Skin of body (tissue), 2 donors: ENCODE measurements around the gene RDH14. TPM values are rescaled to one million over a fixed set of nuclear protein-coding genes. Genes with fewer than 3 reads are reported as not detected.
A peak's percentile ranks its signal among the peaks of the same experiment; 100 is the strongest.

Source experiments
- DNase-seq: peaks from one replicate; lab custom pipeline; 2025; lab: John Stamatoyannopoulos, UW
- total RNA-seq: library from RNA; depleted of rRNA; stranded (reverse); fragments of >200 nt; gene quantifications from one replicate; pipeline ENCODE4 v1.2.3, GENCODE V29; 2014

Gene RDH14
- total RNA-seq, 1 donor from 2014 or later, result 26.5 TPM

DNA sequence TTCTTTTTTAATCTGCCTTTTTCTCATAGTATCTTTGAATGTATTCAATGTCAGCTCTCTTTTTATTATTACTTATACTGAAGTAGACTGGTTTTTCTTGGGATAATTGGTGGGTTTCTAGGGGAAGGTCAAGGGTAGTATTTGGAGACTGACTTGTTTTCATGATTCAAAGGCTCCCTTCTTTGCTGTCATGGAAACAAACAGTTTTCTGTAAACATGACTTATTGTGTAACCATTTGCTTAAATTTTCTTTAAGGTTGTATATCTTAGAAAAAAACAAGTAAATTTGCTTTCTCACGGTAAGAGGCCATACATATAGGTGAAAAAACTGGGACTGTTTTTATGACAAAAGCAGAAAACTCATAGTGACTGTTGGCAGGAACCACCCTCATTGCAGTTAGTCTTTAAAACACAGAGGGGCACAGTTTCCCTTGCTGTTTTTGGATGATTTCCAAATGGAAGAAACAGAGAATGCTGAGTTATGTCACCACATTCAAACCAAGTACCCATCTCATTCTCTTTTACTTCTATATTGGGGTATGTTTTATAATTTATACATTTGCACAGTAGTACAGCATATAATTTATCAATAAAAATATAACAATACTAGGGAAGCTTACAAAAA lies 5.8 kb upstream of the RDH14 start:
- no peak for DNase-seq

GRCh38 chr2:18560797-18561085 lies 288 bp upstream of the RDH14 start:
- no peak for DNase-seq

DNA sequence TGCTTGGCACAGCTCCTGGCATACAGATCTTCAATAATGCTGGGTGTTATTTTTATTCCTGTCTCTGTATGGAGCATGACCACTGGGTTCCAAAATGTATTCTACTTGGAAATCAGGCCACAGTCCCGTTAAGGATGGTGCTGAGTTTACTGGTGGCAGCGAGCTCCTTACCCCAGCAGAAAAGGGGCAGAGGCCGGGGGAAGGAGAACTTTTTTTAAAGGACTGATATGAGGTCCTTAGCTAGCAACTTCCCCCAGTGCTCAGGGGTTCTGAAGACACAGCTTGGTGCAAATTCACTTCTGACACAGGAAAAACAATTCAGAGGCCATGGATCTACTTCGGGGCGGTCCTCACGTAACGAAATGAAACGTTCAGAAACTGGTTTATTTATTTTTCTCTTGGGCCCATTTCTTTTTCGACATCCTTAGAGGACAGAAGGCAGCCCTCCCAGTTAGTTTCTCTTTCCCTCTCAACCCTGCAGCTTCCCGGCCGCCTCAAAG lies 872 bp downstream of the RDH14 start:
- DNase-seq, result peak; percentile 57

DNA sequence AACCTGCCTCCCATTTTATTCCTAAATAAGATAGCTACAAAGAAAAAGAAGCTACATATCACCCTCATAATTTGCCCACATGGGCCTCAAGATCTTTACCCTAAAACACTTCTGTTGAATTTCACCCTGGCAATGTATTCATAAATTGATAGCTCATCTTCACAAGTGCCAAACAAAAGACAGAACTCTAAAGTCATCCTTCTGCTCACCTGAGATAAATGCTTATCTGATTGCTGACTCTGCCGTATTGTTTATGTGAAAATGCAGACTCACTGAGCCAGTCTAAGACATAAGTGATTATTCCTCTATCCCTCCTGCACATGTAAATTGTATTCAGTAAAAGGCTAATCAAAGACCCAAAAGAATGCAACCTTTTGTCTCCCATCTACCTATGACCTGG lies 2.0 kb downstream of the RDH14 start:
- DNase-seq, result no peak

DNA sequence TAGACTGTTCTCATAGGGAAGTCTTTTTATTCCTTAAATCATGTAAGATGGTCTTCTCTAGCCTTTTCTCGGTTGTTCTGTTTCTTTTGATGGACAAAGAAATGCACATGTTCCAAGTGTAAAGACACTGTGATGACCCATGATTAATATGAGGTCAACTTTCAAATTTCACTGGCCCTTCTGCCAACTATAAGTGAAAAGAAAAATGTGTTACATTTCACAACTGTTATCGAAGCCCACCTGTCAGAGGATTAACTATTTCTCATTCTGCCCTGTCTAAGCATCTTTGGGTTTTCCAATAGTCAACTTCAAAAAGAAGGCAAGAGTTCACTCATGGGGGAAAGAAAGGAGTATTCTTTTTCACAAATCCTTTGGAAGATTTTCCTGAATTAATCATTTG lies 3.3 kb downstream of the RDH14 start:
- DNase-seq, result no peak

DNA sequence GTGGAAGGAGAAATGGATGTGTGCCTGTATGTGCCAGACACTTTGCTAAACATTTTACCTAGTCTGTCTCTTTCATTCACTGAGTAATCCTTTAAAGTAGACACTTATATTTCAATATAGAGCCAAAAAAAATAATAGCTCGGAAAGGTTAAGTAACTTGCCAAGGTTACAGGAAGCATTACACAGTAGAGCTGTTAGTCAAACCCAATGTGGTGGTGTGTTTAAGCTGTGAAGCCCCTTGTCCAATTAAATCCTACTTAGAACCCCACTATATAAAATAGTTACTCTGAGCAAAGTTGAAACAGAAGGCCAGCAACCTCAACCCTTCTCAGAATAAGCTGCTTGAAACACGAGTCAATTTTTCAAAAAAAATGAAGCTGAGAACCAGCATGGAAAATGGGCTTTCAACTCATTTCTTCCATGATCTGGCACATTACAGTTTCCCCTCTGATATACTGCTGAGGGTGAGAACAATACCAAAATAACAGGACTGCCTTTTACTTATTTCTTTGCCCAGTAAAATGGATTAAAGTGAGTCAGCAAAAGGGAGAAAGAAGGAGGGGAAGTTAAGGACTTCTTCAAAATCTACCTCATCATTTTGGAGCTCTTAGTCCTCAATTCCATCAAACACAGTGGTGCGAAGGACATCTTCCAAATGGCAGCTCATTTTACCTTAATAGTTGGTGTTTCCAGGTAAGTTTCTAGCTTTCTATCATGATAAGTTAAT lies 7.9 kb downstream of the RDH14 start:
- no peak for DNase-seq

- DNase-seq, result no peak
These were observed 8.8 kb downstream of the RDH14 start for GRCh38 chr2:18551623-18552022.

- no peak for DNase-seq
These were observed 9.3 kb downstream of the RDH14 start for GRCh38 chr2:18551169-18551568.

- no peak for DNase-seq
These were observed 10.0 kb downstream of the RDH14 start for GRCh38 chr2:18550433-18550832.

DNA sequence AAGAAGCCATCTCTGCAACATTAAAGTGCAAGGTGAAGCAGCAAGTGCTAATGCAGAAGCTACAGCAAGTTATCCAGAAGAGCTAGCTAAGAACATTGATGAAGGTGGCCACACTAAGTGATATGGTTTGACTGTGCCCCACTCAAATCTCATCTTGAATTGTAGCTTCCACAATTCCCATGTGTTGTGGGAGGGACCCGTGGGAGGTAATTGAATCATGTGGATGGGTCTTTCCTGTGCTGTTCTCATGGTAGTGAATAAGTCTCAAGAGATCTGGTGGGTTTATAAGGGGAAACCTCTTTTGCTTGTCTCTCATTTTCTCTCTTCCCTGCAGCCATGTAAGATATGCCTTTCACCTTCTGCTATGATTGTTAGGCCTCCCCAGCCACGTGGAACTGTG lies 11.4 kb downstream of the RDH14 start:
- DNase-seq, result no peak

- DNase-seq, result no peak
These were observed 11.8 kb downstream of the RDH14 start for GRCh38 chr2:18548621-18549020.

DNA sequence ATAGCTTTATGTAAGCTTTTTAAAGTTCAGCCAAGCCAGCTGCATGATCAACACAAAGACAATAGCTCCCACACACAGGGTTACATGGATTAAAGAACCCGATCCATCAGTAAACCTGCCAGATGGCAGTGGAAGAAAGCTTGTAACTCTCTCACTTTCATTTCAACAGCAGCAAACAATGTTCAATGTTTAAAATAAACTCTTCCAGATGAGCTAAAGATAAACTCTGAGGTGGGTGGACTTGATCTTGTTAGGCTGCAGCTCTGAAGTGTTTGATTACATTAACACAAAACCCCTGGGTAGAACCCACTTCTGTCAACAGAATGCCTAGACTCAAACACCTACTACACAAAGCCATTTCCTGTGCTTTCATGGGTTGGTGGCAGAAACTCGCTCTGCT lies 13.9 kb downstream of the RDH14 start:
- no peak for DNase-seq

DNA sequence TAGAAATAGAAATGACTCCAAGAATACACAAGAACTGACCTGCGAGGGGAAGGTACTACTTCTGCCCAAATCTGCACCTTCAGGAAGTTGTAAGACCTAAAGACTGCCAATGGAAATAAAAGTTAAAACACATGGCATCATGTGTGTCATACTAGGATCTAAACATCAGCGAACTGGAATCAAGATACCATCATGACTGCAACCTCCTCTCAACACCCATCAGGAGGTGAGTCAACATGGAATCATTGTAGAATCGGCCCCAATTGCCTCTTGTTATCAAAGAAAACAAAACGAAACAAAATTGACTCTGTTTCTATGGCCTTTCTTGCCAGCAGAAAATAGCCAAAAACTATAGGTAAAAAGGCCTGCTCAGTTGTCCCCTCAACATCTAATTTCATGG lies 15.1 kb downstream of the RDH14 start:
- DNase-seq, result no peak

- DNase-seq, result no peak
These were observed 16.3 kb downstream of the RDH14 start for GRCh38 chr2:18544171-18544570.

DNA sequence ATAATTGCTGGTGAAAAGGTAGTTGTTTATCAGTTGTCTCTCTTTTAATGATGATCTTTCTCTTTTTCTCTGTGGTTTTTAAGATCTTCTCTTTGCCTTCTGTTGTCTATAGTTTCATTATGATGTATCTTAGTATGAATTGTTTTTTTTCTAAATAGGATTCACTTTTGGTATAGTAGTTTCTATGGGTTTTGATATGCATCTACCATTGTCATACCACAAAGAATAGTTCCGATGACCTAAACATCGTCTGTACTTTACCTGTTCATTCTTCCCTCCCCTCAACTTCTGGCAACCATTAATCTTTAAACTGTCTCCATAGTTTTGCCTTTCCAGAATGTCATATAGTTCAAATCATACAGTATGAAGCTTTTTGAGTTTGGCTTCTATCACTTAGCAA lies 19.6 kb downstream of the RDH14 start:
- DNase-seq, result no peak

GRCh38 chr2:18536697-18537096 lies 23.8 kb downstream of the RDH14 start:
- no peak for DNase-seq

DNA sequence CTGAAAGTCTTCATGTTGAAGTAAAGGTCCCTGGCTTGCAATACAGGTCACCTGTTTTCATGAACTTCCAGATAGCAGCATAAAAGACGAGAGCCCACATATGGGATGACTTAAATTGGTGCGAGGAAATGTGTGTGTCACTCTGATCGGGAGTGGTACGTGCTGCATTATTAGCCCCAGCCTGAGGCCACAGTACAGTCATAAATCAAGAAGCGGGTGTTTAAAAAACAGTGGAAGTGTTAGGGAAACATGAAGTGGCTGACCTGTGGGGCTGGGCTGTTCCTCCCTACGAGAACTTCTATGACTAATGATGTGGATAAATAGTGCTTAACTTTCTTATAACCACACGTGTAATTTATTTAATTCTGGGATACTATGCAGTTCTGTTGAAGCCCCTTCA lies 24.4 kb downstream of the RDH14 start:
- DNase-seq, result no peak

- no peak for DNase-seq
These were observed 29.3 kb downstream of the RDH14 start for GRCh38 chr2:18531194-18531593.

GRCh38 chr2:18527822-18528221 lies 32.6 kb downstream of the RDH14 start:
- no peak for DNase-seq

DNA sequence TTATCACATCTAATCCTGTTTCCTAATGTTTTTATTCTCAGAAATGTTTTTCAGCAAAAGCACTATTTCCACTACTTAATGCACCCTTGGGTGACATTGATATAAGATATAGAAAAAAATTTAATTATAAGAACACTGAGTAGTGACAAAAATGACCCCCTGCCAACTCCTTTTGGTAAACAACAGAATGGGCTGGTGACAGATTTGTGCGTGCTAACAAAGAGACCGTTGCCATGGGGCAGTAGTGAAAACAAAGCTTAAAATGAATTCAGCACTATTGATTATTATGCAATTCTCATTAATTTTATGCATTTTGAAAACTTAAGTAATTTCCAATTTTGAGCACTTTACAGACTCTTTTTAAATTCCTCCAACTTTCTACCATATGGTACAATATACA lies 33.1 kb downstream of the RDH14 start:
- no peak for DNase-seq

- peak; percentile 10 for DNase-seq
These were observed 34.0 kb downstream of the RDH14 start for GRCh38 chr2:18526429-18526828.

- peak; percentile 22 for DNase-seq
These were observed 34.6 kb downstream of the RDH14 start for GRCh38 chr2:18525852-18526251.

- DNase-seq, result no peak
These were observed 35.2 kb downstream of the RDH14 start for GRCh38 chr2:18525236-18525635.
